Lower leg skin (tissue), 4 donors: ENCODE measurements around the gene EIF4G2. TPM values are rescaled to one million over a fixed set of nuclear protein-coding genes. Genes with fewer than 3 reads are reported as not detected.

Experiments
- DNase-seq, 2 donors: peaks; one replicate each; pipeline ENCODE4 v3.0.0-alpha.2; 2019; ENCODE audit warnings: low spot score in 2 of 2
- H3K4me3 ChIP-seq: fragments of 200-600 bp; sonication (generic); 2 replicates; pipeline ENCODE4 v1.5.1; 2017; ENCODE audit warnings: mild to moderate bottlenecking, low read depth; ENCODE audit not compliant: poor library complexity, severe bottlenecking
- CTCF ChIP-seq, 3 donors: fragments of 450-650 bp; IDR thresholded peaks; one replicate each; pipeline ENCODE4 v1.5.1; 2016; ENCODE audit warnings: antibody characterized with exemption in 3 of 3, mild to moderate bottlenecking in 3 of 3, moderate library complexity in 2 of 3
- POLR2A ChIP-seq, 2 donors: fragments of 450-650 bp; IDR thresholded peaks; one replicate each; pipeline ENCODE4 v1.6.1; 2016 to 2017; ENCODE audit warnings: antibody characterized with exemption in 2 of 2, mild to moderate bottlenecking in 1 of 2, moderate library complexity in 1 of 2
- WGBS, 2 donors: methylation state at CpG; one replicate each; pipeline ENCODE4 v1.1.5; 2018; 5-methylcytosine and 5-hydroxymethylcytosine counted together
- intact Hi-C: fragments of 100-400 bp; cut with DNase I; formaldehyde crosslinking; loops from one replicate; pipeline ENCODE4 v1.15.0; 2023; ENCODE audit warnings: low total_unique reads
- total RNA-seq, 4 donors: library from RNA; depleted of rRNA; stranded (reverse); fragments of >200 nt; gene quantifications; one replicate each; pipeline ENCODE4 v1.1.0, GENCODE V29; 2016

EIF4G2 gene
- total RNA-seq, 4 donors from 2014 or later = 380 to 450 (median 415) TPM

DNA sequence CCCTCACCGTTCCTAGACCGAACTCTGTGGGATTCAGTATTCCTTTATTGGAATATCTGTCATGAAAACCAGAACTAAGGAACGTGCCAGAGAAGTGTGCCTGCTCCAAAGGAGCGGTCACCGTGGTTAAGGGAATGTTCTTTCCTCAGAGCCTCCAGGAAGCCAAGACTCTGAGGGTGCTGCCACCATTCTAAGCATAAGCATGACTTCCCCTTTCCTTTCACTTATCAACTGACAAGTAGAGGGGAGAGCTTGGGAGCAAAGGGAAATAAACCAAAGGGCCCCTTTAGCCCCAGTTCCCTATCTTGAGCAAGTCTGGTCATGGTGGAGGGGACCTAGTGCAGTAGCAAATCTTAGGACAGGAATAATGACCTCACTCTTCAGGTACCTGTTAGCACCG is 30.9 kb downstream of the EIF4G2 start:
- TF ChIP-seq CTCF (IDR thresholded peaks at IDR 0.05) (no peak), POLR2A (IDR thresholded peaks at IDR 0.05) (no peak)
- 71 to 74% methylated on average over 6 of the region's 6 CpGs for WGBS, 2 donors
- intact Hi-C loops = no loop called here
- DNase-seq = no peak
- no peak overlapping the region for H3K4me3 ChIP-seq

GRCh38 chr11:10777393-10777793 is 31.3 kb downstream of the EIF4G2 start:
- TF ChIP-seq CTCF (IDR thresholded peaks at IDR 0.05) (no peak), POLR2A (IDR thresholded peaks at IDR 0.05) (no peak)
- 80 to 82% methylated on average over 3 of the region's 3 CpGs for WGBS, 2 donors
- intact Hi-C loops = no loop called here

GRCh38 chr11:10774811-10775210 is 33.9 kb downstream of the EIF4G2 start:
- WGBS, 2 donors = 75 to 83% methylated on average over 2 of the region's 2 CpGs
- TF ChIP-seq POLR2A (IDR thresholded peaks at IDR 0.05) (no peak), CTCF (IDR thresholded peaks at IDR 0.05) (no peak)
- H3K4me3 ChIP-seq = no peak overlapping the region
- intact Hi-C loops = no loop called here
- DNase-seq = no peak

More at GRCh38 chr11:10777393-10777793, 31.3 kb downstream of the EIF4G2 start:
- H3K4me3 ChIP-seq = no peak overlapping the region
- DNase-seq = no peak

GRCh38 chr11:10771457-10771856 is 37.3 kb downstream of the EIF4G2 start:
- DNase-seq = no peak
- intact Hi-C loops = no loop called here
- 86 to 96% methylated on average over 1 of the region's 1 CpG for WGBS, 2 donors
- TF ChIP-seq CTCF (IDR thresholded peaks at IDR 0.05) (no peak), POLR2A (IDR thresholded peaks at IDR 0.05) (no peak)
- no peak overlapping the region for H3K4me3 ChIP-seq

GRCh38 chr11:10770626-10771254 is 38.0 kb downstream of the EIF4G2 start:
- DNase-seq = no peak
- intact Hi-C loops = no loop called here
- H3K4me3 ChIP-seq = no peak overlapping the region
- no peak for TF ChIP-seq CTCF (IDR thresholded peaks at IDR 0.05)
- TF ChIP-seq POLR2A (IDR thresholded peaks at IDR 0.05) = no peak
- 60 to 64% methylated on average over 2 of the region's 2 CpGs for WGBS, 2 donors

GRCh38 chr11:10764412-10764811 is 44.3 kb downstream of the EIF4G2 start:
- TF ChIP-seq CTCF (IDR thresholded peaks at IDR 0.05) (no peak), POLR2A (IDR thresholded peaks at IDR 0.05) (no peak)
- WGBS, 2 donors = 87 to 88% methylated on average over 12 of the region's 12 CpGs
- DNase-seq = no peak
- intact Hi-C loops = no loop called here
- no peak overlapping the region for H3K4me3 ChIP-seq
